Measurements from ENCODE around the gene GUSB. TPM values are rescaled to one million over a fixed set of nuclear protein-coding genes. Genes with fewer than 3 reads are reported as not detected.

The GUSB gene
- total and polyA plus RNA-seq, 2 of the 8 experiments (the other 6 are each of a cell fraction or from before 2014, with no cell fraction given) = 43.6 to 71.3 TPM

- TF ChIP-seq, protein P1, sequence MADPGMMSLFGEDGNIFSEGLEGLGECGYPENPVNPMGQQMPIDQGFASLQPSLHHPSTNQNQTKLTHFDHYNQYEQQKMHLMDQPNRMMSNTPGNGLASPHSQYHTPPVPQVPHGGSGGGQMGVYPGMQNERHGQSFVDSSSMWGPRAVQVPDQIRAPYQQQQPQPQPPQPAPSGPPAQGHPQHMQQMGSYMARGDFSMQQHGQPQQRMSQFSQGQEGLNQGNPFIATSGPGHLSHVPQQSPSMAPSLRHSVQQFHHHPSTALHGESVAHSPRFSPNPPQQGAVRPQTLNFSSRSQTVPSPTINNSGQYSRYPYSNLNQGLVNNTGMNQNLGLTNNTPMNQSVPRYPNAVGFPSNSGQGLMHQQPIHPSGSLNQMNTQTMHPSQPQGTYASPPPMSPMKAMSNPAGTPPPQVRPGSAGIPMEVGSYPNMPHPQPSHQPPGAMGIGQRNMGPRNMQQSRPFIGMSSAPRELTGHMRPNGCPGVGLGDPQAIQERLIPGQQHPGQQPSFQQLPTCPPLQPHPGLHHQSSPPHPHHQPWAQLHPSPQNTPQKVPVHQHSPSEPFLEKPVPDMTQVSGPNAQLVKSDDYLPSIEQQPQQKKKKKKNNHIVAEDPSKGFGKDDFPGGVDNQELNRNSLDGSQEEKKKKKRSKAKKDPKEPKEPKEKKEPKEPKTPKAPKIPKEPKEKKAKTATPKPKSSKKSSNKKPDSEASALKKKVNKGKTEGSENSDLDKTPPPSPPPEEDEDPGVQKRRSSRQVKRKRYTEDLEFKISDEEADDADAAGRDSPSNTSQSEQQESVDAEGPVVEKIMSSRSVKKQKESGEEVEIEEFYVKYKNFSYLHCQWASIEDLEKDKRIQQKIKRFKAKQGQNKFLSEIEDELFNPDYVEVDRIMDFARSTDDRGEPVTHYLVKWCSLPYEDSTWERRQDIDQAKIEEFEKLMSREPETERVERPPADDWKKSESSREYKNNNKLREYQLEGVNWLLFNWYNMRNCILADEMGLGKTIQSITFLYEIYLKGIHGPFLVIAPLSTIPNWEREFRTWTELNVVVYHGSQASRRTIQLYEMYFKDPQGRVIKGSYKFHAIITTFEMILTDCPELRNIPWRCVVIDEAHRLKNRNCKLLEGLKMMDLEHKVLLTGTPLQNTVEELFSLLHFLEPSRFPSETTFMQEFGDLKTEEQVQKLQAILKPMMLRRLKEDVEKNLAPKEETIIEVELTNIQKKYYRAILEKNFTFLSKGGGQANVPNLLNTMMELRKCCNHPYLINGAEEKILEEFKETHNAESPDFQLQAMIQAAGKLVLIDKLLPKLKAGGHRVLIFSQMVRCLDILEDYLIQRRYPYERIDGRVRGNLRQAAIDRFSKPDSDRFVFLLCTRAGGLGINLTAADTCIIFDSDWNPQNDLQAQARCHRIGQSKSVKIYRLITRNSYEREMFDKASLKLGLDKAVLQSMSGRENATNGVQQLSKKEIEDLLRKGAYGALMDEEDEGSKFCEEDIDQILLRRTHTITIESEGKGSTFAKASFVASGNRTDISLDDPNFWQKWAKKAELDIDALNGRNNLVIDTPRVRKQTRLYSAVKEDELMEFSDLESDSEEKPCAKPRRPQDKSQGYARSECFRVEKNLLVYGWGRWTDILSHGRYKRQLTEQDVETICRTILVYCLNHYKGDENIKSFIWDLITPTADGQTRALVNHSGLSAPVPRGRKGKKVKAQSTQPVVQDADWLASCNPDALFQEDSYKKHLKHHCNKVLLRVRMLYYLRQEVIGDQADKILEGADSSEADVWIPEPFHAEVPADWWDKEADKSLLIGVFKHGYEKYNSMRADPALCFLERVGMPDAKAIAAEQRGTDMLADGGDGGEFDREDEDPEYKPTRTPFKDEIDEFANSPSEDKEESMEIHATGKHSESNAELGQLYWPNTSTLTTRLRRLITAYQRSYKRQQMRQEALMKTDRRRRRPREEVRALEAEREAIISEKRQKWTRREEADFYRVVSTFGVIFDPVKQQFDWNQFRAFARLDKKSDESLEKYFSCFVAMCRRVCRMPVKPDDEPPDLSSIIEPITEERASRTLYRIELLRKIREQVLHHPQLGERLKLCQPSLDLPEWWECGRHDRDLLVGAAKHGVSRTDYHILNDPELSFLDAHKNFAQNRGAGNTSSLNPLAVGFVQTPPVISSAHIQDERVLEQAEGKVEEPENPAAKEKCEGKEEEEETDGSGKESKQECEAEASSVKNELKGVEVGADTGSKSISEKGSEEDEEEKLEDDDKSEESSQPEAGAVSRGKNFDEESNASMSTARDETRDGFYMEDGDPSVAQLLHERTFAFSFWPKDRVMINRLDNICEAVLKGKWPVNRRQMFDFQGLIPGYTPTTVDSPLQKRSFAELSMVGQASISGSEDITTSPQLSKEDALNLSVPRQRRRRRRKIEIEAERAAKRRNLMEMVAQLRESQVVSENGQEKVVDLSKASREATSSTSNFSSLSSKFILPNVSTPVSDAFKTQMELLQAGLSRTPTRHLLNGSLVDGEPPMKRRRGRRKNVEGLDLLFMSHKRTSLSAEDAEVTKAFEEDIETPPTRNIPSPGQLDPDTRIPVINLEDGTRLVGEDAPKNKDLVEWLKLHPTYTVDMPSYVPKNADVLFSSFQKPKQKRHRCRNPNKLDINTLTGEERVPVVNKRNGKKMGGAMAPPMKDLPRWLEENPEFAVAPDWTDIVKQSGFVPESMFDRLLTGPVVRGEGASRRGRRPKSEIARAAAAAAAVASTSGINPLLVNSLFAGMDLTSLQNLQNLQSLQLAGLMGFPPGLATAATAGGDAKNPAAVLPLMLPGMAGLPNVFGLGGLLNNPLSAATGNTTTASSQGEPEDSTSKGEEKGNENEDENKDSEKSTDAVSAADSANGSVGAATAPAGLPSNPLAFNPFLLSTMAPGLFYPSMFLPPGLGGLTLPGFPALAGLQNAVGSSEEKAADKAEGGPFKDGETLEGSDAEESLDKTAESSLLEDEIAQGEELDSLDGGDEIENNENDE (IDR thresholded peaks at IDR 0.05; ENCODE audit: insufficient replicate concordance, low read length) = no peak
- TF ChIP-seq POLR2AphosphoS5 (IDR thresholded peaks at IDR 0.05; ENCODE audit: low read depth, low read length) = no peak
Observed at GRCh38 chr7:66015440-66016130, 33.6 kb upstream of the GUSB start (continued).

Measured in H1 (cell line).